Hematopoietic multipotent progenitor cell treated with erythropoietin and hydrocortisone succinate and interleukin-3 and kit ligand, for 8 days (in vitro differentiated cells): ENCODE data around the gene POLR3GL.
"Not testable (repeated sequence)": the region's sequence is repeated elsewhere in the genome, so short reads cannot be mapped to it uniquely, and the experiment has no call there.

Experiments
- DNase-seq: peaks from one replicate; pipeline ENCODE4 v3.0.0-alpha.2; 2015

POLR3GL gene

DNA sequence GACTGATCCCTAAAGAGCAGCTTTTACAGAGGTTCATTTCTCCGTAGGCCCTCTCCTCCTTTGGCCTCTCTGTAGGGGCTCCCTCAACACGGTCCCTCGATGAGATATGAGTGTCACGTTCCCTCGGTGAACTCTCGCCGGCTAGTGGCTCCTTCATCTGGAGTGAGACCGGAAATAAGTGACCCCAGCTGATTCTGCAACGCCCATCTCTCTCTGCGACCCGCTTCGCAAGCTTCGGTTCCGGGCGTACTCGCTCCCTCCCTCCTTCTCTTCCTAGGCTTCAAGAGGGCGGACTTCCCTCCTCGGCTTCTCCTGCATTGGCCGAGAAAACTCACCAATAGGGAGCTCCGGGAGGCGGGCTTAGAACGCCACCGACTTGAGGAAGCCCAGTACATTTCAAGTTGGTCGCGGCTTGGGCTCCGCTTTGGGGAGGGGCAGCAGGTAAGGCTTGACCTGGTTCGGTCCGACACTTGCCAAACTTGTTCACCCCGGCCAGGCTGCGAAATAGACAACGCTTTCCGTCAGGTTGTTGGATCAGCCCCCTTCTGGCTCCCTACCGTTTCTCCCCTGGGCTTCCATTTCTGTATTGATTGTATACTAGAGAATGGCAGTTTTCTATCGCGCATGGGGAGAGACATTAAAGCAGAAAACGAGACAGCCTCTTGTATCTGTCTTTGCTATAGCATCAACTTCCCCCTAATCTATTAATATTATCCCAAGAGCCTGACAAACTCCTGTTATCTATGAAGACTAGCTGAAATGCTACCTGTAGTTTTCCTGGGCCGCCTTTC is at the start of gene POLR3GL, which contains the start of gene ANKRD34A:
POLR3GL (plus strand) TSS at position 363 of the 791 bp plus-strand sequence. CDS start 10,176 bp downstream, outside the sequence.
ANKRD34A (minus strand) TSS at position 248 of the 791 bp plus-strand sequence. CDS start 2,816 bp downstream, outside the sequence.
- DNase-seq = peak; percentile 98

DNA sequence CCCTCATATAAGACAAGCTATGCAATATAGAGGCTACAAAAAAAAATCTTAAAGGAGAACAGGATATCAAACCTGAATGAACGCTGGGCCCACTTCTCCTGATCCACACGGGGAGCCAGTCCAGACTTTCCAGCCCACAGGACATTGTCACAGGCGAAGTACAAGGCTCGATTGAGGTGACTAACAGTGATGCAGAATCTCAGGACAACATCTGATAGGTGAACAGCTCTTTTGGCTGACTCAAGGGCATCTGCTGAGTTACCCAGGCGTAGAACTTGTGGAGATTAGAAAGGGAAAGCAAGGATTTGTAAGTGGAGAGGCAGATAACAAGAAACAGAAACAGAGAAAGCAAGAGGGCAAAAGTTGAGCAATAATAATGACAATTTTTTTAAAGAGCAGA is 47.7 kb upstream of the POLR3GL start:
- DNase-seq = no peak

DNA sequence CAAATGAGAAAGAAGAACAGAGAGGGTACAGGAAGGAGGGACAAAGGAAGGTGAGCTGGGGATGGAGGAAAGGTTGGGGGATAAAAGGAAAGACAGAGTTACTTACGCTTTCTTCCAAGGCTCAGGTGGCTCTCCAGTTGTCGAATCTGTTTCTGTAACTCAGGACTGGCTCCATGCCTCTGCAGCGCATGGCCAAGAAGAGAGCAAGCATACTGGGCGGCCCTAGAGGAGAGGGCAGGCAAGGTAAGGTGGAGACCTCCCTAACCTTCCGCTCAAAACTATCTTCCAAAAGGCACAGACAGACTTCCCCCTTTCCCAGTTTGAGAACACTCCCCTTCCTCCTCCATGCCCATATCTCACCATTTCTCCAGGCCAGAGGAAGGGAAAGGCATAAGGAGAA is 46.9 kb upstream of the POLR3GL start:
- DNase-seq = no peak

GRCh38 chr1:145918144-145918991 is 46.1 kb upstream of the POLR3GL start, which contains the start of gene PEX11B:
Gene PEX11B (minus strand): TSS chr1:145918717. CDS start chr1:145918688, 29 bp downstream.
- DNase-seq = peak; percentile 95

DNA sequence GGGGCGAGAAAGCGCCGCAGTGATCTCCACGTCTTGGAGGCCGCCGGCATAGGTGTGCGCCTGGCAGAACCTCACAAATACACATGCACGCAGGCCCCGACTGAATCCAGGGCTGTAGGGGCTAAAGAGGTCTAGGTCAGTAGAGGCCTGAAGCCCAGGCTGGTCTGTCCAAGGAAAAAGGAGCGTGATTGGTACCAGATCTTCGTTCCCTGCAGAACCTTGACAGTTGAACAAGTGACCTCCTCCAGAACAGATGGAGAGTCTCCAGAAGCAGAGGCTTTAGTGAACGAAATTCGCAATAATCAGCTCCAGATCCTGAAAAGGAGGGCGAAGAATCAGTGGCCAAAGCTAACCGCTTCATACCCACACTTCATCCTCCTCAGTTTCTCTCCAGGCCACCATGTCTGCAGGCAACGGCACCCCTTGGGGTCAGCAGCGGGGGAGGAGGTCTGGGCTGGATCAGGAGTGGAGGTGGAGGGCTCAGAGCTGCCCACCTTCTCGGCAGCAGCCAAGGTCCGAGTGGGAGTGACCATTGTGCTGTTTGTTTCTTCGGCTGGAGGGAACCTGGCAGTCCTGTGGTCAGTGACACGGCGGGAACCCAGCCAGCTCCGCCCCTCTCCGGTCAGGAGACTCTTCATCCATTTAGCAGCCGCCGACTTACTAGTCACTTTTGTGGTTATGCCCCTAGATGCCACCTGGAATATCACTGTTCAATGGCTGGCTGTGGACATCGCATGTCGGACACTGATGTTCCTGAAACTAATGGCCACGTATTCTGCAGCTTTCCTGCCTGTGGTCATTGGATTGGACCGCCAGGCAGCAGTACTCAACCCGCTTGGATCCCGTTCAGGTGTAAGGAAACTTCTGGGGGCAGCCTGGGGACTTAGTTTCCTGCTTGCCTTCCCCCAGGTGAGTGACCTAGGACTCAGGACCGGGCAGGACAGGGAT is 45.2 kb upstream of the POLR3GL start:
- DNase-seq = peak; percentile 50

GRCh38 chr1:145920297-145920696 is 44.2 kb upstream of the POLR3GL start:
- DNase-seq = not testable (repeated sequence)

DNA sequence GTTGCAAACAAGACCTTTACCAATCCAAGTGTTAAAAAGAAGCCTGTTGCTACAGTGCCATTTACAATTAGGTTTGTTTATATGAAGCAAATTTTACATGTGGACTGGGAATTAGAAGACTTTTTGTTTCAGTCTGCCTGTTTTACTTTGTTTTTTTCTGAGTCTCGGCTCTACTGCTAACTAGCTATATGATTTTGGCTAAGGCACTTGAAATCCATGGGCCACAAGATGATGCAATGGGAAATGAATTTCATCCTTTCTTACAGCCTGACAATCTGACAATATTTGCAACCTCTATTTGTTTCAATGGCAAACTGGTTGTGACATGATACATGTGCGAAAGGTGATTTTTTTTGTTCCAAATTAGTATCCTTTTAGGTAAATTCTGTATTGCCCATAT is 42.2 kb upstream of the POLR3GL start:
- no peak for DNase-seq

- no peak for DNase-seq
Observed at GRCh38 chr1:145926686-145927062, 37.8 kb upstream of the POLR3GL start.

GRCh38 chr1:145927063-145927886 is 37.2 kb upstream of the POLR3GL start, which contains the start of gene RBM8A:
Gene RBM8A (minus strand): TSS chr1:145927484. CDS start chr1:145927426, 58 bp downstream.
- DNase-seq = peak; percentile 99

- no peak for DNase-seq
Observed at GRCh38 chr1:145927916-145928643, 36.4 kb upstream of the POLR3GL start.

- DNase-seq = peak; percentile 87
Observed at GRCh38 chr1:145932522-145933009, 31.9 kb upstream of the POLR3GL start.

GRCh38 chr1:145935708-145936107 is 28.8 kb upstream of the POLR3GL start:
- DNase-seq = no peak

DNA sequence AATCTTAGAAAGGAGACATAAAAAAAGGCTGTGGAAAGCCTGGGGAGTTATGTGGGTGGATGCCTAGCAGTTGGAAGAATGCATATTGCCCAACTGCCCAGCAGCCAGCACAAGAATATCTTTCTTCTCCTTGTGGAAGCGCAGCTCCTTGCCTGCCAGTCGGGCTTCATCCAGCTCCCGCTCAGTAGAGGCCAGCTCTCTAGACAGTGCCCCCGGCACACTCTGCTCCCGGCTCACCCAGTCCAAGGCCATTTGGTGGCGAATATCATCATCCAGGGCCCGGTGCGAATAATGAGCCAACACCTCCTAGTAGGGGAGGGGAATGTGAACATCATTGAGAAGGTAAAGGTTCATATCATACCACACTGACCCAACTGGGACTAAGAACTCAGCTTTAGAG is 28.2 kb upstream of the POLR3GL start:
- DNase-seq = no peak

DNA sequence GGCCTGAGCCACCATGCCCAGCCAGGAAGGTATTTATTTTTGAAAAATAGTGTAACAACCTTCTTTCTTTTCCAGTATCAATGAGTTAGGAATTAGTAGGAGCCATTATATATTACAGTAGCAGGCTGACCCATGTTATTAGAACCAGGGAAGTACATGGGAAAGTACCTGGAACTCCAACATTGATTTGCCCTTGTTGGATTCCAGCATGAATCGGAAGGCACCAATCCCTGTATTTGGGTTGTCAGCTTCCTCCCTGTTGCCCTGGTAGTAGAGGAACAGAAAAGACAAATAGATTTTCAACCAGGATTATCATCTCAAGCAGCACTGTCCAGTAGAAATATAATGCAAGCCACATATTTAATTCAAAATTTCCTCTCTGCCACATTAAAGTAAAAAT is 27.1 kb upstream of the POLR3GL start:
- DNase-seq = no peak

DNA sequence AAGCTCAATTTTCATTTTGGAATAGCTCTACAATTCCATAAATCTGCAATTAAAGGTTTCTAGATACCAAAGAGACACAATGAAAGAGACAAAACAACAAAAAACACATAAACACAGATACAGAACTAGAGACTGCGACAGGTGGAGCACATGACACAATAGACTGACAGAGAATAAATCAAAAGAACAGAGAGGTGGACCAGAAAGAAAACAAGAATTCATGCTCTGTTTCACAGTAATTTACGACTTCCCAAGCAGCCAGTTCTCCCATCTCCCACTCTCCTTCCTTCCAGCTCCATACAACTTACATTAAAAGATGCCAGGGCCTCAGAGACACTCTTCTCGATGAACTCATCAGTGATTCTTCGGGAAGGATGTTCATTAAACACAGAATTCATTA is 22.1 kb upstream of the POLR3GL start:
- no peak for DNase-seq

DNA sequence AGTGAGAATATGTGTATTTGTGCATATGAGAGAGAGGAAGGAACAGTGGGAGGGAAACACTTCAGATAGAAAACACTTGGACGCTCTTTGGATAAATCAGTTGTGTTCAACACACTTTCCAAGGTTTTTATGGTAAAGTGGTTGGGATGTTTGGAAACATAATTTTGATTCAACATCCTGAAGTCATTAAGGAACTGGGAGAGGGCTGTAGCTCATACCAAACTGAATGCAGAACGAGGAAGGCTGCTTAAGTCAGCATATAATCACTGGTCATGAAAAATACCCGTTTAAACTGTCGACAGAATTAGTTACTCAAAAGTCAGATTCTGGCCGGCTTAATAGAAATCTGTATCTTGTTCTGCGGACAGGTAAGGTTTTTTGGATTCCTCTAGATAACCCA is 21.6 kb upstream of the POLR3GL start:
- no peak for DNase-seq

DNA sequence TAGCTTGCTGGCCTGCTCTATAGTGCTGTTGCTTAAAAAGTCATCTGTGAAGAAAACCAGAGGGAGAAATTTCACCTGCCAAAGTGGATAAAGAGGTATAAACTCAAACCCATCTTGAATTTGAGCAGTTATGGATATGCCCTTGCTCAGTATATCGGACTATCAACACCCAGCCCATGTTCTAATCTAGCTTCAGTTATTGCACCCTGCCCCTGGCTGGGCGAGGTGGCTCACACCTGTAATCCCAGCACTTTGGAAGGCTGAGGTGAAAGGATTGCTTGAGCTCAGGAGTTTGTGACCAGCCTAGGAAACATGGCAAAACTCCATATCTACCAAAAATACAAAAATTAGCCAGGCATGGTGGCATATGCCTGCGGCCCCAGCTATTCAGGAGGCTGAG is 20.0 kb upstream of the POLR3GL start:
- DNase-seq = no peak

- no peak for DNase-seq
Observed at GRCh38 chr1:145946477-145946986, 18.0 kb upstream of the POLR3GL start.

DNA sequence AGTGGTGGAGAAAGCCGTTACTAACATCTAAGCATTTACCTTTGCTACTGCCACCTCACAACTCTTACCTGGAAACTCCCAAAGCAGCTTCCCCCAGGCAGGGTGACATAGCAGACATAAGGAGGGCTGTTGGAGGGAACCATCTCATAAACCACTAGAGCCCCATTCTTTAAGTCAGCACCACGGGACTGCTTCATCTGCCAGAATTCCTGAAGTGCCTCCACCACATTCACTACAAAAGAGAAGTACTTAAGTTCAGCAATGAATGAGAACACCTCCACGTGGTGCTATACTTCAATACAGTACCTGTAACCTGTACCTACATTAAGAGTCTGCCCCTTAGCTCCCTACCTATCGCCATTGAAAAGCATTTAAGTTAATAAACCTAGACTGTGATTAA is 16.9 kb upstream of the POLR3GL start:
- no peak for DNase-seq

DNA sequence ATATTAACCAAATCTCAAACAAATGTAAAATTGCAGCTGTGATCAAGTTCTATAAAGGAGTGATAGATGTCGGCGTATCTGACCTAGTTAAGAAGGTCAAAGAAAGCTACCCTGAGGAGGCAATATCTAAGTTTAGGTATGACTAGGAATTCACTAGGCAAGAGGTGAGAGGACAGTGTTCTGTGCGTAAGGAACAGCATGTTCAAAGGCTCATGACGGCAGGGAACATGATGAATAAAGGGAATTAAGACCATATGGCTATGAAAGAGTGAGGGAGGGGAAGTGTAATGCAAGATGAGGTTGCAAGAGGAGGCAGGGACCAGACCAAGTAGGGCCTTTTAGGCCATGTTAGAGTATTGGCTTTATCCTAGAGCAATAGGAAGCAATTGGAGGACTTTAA is 15.3 kb upstream of the POLR3GL start:
- DNase-seq = no peak
